ENCODE measurements around the gene TUBD1. TPM values are rescaled to one million over a fixed set of nuclear protein-coding genes. Genes with fewer than 3 reads are reported as not detected.
"Not testable (repeated sequence)": the region's sequence is repeated elsewhere in the genome, so short reads cannot be mapped to it uniquely, and the experiment has no call there.

TUBD1 gene
- total RNA-seq, 2 experiments from 2014 or later, result 7.3 to 9.4 TPM

GRCh38 chr17:59830846-59831486 lies 61.8 kb downstream of the TUBD1 start:
- POLR2A ChIA-PET, result interaction anchor here (0.7 to 2.2 kb wide), 4 partner anchors 9 to 18 kb away, joined by 3 to 6 read pairs (median 4); no protein-coding TSS in a partner anchor

GRCh38 chr17:59830007-59830630 lies 62.6 kb downstream of the TUBD1 start:
- Mint-ChIP-seq H3K9me3 (no peaks in the 10 kb centered on the region), H3K36me3 (ENCODE audit: low read depth) (no peaks in the 10 kb centered on the region), H3K27me3 (no peaks in the 10 kb centered on the region), H3K4me1 (ENCODE audit: low read depth) (peaks cover 66% of the 10 kb centered on the region), H3K27ac (peak overlapping the region; percentile 85), H3K4me3 (no peak overlapping the region)
- H3K36me3 ChIP-seq (ENCODE audit: insufficient read depth, low read length), result no peaks in the 10 kb centered on the region
- H3K4me1 ChIP-seq (ENCODE audit: insufficient read depth, low read length), result peaks cover 49% of the 10 kb centered on the region
- peak overlapping the region; percentile 25 to 63 for H3K27ac ChIP-seq (ENCODE audit: low read depth in 1 of 2, low read length in 2 of 2)
- POLR2A ChIA-PET, result interaction anchor here (3.6 kb wide), 1 partner anchor 9 kb away, joined by 51 read pairs; no protein-coding TSS in a partner anchor
- CTCF ChIA-PET, result interaction anchor here (1.1 to 3.0 kb wide), 4 partner anchors 9 to 44 kb away, joined by 3 to 11 read pairs (median 3); no protein-coding TSS in a partner anchor
- no peak overlapping the region for H3K4me3 ChIP-seq (ENCODE audit: low read length)
- no peak for DNase-seq
- H3K9me3 ChIP-seq (ENCODE audit: control insufficient read depth in 1 of 2, insufficient read depth in 1 of 2, low read length in 2 of 2), result no peaks in the 10 kb centered on the region
- no peaks in the 10 kb centered on the region for H3K27me3 ChIP-seq (ENCODE audit: control insufficient read depth in 1 of 2, insufficient read depth in 2 of 2, low read length in 2 of 2)
- ATAC-seq (ENCODE audit: poor library complexity), result no peak
- intact Hi-C loops (cut with DNase I, micrococcal nuclease), result no loop called here
- TF ChIP-seq, protein P1, sequence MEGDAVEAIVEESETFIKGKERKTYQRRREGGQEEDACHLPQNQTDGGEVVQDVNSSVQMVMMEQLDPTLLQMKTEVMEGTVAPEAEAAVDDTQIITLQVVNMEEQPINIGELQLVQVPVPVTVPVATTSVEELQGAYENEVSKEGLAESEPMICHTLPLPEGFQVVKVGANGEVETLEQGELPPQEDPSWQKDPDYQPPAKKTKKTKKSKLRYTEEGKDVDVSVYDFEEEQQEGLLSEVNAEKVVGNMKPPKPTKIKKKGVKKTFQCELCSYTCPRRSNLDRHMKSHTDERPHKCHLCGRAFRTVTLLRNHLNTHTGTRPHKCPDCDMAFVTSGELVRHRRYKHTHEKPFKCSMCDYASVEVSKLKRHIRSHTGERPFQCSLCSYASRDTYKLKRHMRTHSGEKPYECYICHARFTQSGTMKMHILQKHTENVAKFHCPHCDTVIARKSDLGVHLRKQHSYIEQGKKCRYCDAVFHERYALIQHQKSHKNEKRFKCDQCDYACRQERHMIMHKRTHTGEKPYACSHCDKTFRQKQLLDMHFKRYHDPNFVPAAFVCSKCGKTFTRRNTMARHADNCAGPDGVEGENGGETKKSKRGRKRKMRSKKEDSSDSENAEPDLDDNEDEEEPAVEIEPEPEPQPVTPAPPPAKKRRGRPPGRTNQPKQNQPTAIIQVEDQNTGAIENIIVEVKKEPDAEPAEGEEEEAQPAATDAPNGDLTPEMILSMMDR (IDR thresholded peaks at IDR 0.05), result no peak

More at GRCh38 chr17:59830846-59831486, 61.8 kb downstream of the TUBD1 start:
- Histone ChIP-seq H3K36me3 (ENCODE audit: insufficient read depth, low read length) (no peaks in the 10 kb centered on the region), H3K27me3 (ENCODE audit: control insufficient read depth in 1 of 2, insufficient read depth in 2 of 2, low read length in 2 of 2) (no peaks in the 10 kb centered on the region), H3K4me1 (ENCODE audit: insufficient read depth, low read length) (peaks cover 43% of the 10 kb centered on the region), H3K27ac (ENCODE audit: low read depth in 1 of 2, low read length in 2 of 2) (peak overlapping the region in 1 of 2 donors; percentile 63), H3K4me3 (ENCODE audit: low read length) (no peak overlapping the region), H3K9me3 (ENCODE audit: control insufficient read depth in 1 of 2, insufficient read depth in 1 of 2, low read length in 2 of 2) (no peaks in the 10 kb centered on the region)
- H3K27ac Mint-ChIP-seq, result peak overlapping the region; percentile 85
- no peaks in the 10 kb centered on the region for H3K36me3 Mint-ChIP-seq (ENCODE audit: low read depth)
- intact Hi-C loops (cut with DNase I, micrococcal nuclease), result no loop called here
- CTCF ChIA-PET, result interaction anchor here (1.0 to 1.4 kb wide), 4 partner anchors 8 to 48 kb away, joined by 3 read pairs; no protein-coding TSS in a partner anchor
- H3K9me3 Mint-ChIP-seq, result no peaks in the 10 kb centered on the region
- TF ChIP-seq, protein P1 (IDR thresholded peaks at IDR 0.05), result no peak
- ATAC-seq (ENCODE audit: poor library complexity), result no peak
- H3K4me3 Mint-ChIP-seq, result no peak overlapping the region
- DNase-seq, result no peak
- peaks cover 58% of the 10 kb centered on the region for H3K4me1 Mint-ChIP-seq (ENCODE audit: low read depth)
- no peaks in the 10 kb centered on the region for H3K27me3 Mint-ChIP-seq

GRCh38 chr17:59829217-59830006 lies 63.3 kb downstream of the TUBD1 start:
- ATAC-seq (ENCODE audit: poor library complexity) (peak; percentile 75), DNase-seq (peak in 3 of 14 experiments; percentile 73 to 88 (median 81))
- TF ChIP-seq, protein P1 (IDR thresholded peaks at IDR 0.05), result no peak
- no peaks in the 10 kb centered on the region for H3K27me3 ChIP-seq (ENCODE audit: control insufficient read depth in 1 of 2, insufficient read depth in 2 of 2, low read length in 2 of 2)
- intact Hi-C loops (cut with DNase I, micrococcal nuclease), result no loop called here
- H3K36me3 Mint-ChIP-seq (ENCODE audit: low read depth), result no peaks in the 10 kb centered on the region
- peaks cover 54% of the 10 kb centered on the region for H3K4me1 ChIP-seq (ENCODE audit: insufficient read depth, low read length)
- no peaks in the 10 kb centered on the region for H3K9me3 ChIP-seq (ENCODE audit: control insufficient read depth in 1 of 2, insufficient read depth in 1 of 2, low read length in 2 of 2)
- peak overlapping the region; percentile 25 to 63 for H3K27ac ChIP-seq (ENCODE audit: low read depth in 1 of 2, low read length in 2 of 2)
- H3K4me3 Mint-ChIP-seq, result peak overlapping the region; percentile 70
- H3K27me3 Mint-ChIP-seq, result no peaks in the 10 kb centered on the region
- peaks cover 66% of the 10 kb centered on the region for H3K4me1 Mint-ChIP-seq (ENCODE audit: low read depth)
- H3K9me3 Mint-ChIP-seq, result no peaks in the 10 kb centered on the region
- H3K36me3 ChIP-seq (ENCODE audit: insufficient read depth, low read length), result no peaks in the 10 kb centered on the region
- POLR2A ChIA-PET, result interaction anchor here (0.7 to 3.6 kb wide), 6 partner anchors 10 to 122 kb away, joined by 3 to 51 read pairs (median 8); partner anchors contain the start of gene PTRH2
- H3K4me3 ChIP-seq (ENCODE audit: low read length), result peak overlapping the region; percentile 33
- CTCF ChIA-PET, result interaction anchor here (1.1 to 3.0 kb wide), 4 partner anchors 10 to 76 kb away, joined by 3 to 14 read pairs (median 7); no protein-coding TSS in a partner anchor
- peak overlapping the region; percentile 85 for H3K27ac Mint-ChIP-seq

DNA sequence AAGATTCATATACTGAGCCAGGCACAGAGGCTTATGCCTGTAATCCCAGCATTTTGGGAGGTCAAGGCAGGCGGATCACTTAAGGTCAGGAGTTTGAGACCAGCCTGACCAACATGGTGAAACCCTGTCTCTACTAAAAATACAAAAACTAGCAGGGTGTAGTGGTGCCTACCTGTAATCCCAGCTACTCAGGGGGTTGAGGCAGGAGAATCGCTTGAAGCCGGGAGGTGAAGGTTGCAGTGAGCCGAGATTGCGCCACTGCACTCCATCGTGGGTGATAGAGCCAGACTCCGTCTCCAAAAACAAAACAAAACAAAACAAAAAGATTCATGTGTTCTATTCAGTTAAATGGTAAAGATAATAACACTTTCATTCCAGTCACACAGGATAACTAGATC lies 63.9 kb downstream of the TUBD1 start:
- Histone ChIP-seq H3K27ac (ENCODE audit: low read depth in 1 of 2, low read length in 2 of 2) (peak overlapping the region; percentile 25 to 63), H3K4me3 (ENCODE audit: low read length) (peak overlapping the region; percentile 33), H3K4me1 (ENCODE audit: insufficient read depth, low read length) (peaks cover 54% of the 10 kb centered on the region)
- H3K9me3 ChIP-seq (ENCODE audit: control insufficient read depth in 1 of 2, insufficient read depth in 1 of 2, low read length in 2 of 2); intact Hi-C loops (cut with DNase I, micrococcal nuclease); H3K27me3 ChIP-seq (ENCODE audit: control insufficient read depth in 1 of 2, insufficient read depth in 2 of 2, low read length in 2 of 2); H3K9me3 Mint-ChIP-seq; H3K27me3 Mint-ChIP-seq; H3K36me3 Mint-ChIP-seq (ENCODE audit: low read depth); H3K36me3 ChIP-seq (ENCODE audit: insufficient read depth, low read length): not testable (repeated sequence)
- ChIA-PET CTCF (interaction anchor here (2.7 to 3.0 kb wide), 2 partner anchors 31 to 76 kb away, joined by 11 to 14 read pairs; no protein-coding TSS in a partner anchor), POLR2A (interaction anchor here (0.6 to 3.6 kb wide), 8 partner anchors 10 to 122 kb away, joined by 3 to 51 read pairs (median 6); partner anchors contain the start of gene PTRH2)
- peak overlapping the region; percentile 85 for H3K27ac Mint-ChIP-seq
- ATAC-seq (ENCODE audit: poor library complexity), result peak; percentile 33
- peak overlapping the region; percentile 70 for H3K4me3 Mint-ChIP-seq
- H3K4me1 Mint-ChIP-seq (ENCODE audit: low read depth), result peaks cover 65% of the 10 kb centered on the region
- DNase-seq, result peak in 1 of 14 experiments; percentile 36
